ENCODE data around the gene ARHGAP6.

ARHGAP6 gene

DNA sequence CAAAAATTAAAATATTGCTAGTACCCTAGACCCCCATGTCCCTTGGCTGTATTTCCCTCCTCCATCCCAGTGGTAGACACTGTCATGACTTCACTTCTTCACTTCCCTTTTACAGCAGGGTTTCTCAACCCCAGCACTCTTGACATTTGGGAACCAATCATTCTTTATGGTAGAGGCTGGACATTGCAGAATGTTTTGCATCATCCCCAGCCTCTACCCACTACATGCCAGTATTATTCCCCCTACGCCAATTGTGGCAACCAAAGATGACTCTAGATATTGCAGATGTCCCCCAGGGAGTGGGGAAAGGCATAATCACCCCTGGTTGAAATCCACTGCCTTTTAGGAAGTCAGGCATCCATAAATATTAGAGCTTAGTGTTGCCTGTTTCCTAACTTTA, 233.9 kb downstream of the ARHGAP6 start:
- TF ChIP-seq POLR2A (IDR thresholded peaks at IDR 0.05; ENCODE audit: extremely low read depth, insufficient read length) (no peak), MYC (IDR thresholded peaks at IDR 0.05; ENCODE audit: low read depth, low read length) (no peak)
- TF ChIP-seq, protein P1, sequence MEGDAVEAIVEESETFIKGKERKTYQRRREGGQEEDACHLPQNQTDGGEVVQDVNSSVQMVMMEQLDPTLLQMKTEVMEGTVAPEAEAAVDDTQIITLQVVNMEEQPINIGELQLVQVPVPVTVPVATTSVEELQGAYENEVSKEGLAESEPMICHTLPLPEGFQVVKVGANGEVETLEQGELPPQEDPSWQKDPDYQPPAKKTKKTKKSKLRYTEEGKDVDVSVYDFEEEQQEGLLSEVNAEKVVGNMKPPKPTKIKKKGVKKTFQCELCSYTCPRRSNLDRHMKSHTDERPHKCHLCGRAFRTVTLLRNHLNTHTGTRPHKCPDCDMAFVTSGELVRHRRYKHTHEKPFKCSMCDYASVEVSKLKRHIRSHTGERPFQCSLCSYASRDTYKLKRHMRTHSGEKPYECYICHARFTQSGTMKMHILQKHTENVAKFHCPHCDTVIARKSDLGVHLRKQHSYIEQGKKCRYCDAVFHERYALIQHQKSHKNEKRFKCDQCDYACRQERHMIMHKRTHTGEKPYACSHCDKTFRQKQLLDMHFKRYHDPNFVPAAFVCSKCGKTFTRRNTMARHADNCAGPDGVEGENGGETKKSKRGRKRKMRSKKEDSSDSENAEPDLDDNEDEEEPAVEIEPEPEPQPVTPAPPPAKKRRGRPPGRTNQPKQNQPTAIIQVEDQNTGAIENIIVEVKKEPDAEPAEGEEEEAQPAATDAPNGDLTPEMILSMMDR (IDR thresholded peaks at IDR 0.05; ENCODE audit: low read depth, low read length) = no peak
- TF ChIP-seq, protein P2, sequence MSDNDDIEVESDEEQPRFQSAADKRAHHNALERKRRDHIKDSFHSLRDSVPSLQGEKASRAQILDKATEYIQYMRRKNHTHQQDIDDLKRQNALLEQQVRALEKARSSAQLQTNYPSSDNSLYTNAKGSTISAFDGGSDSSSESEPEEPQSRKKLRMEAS (IDR thresholded peaks at IDR 0.05; ENCODE audit: low read depth, low read length) = no peak
- H3K4me3 ChIP-seq (ENCODE audit: low read depth, low read length) = no peak overlapping the region
- peak; percentile 48 for DNase-seq (ENCODE audit: low read depth)

DNA sequence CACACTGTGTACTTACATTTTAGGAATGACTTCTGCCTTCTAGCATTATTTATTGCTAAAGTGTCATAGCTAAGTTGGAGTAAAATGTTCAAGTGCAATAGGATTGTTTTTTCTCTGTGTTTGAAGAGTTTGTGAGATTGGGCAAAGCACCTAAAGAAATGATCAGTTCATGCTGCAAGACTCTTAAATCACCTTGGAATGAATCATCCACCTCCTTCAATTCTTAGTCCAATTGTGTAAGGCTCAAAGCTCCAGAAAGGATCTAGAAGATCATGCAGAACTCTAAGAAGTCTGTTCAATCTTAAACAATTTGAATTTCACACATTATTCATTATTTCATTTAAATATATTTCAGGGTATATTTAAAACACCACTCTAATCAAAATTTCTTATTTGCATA, 235.4 kb downstream of the ARHGAP6 start:
- no peak for TF ChIP-seq POLR2A (IDR thresholded peaks at IDR 0.05; ENCODE audit: extremely low read depth, insufficient read length)
- TF ChIP-seq, protein P1 (IDR thresholded peaks at IDR 0.05; ENCODE audit: low read depth, low read length) = no peak
- no peak for TF ChIP-seq MYC (IDR thresholded peaks at IDR 0.05; ENCODE audit: low read depth, low read length)
- TF ChIP-seq, protein P2 (IDR thresholded peaks at IDR 0.05; ENCODE audit: low read depth, low read length) = no peak
- DNase-seq (ENCODE audit: low read depth) = no peak
- no peak overlapping the region for H3K4me3 ChIP-seq (ENCODE audit: low read depth, low read length)

DNA sequence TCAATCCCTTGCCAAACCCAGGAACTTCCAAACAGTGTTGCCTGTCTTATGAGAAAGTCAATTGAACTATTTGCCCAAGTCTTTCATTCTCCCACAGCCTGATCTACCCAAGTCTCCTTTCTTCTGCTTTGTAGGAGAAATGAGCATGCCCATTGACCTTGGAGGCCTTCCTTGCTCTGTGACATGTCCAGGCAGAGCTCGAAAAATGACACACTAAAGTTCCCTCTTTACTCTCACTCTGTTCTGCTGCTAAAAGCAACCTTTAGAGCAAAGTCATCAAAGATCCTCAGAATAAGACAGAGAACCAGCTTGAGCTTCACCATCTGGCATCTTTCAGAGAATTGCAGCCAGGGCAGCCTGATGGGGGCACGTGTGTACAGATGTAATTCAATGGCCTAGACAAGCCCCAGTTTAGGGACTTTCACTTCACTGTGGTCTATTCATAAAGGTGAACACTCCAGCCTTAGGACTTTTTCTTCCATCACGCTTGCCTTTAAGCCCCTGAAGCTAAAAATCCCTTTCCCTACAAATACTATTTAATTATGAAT, 236.1 kb downstream of the ARHGAP6 start:
- DNase-seq (ENCODE audit: low read depth) = no peak
- TF ChIP-seq, protein P2 (IDR thresholded peaks at IDR 0.05; ENCODE audit: low read depth, low read length) = no peak
- TF ChIP-seq MYC (IDR thresholded peaks at IDR 0.05; ENCODE audit: low read depth, low read length) (no peak), POLR2A (IDR thresholded peaks at IDR 0.05; ENCODE audit: extremely low read depth, insufficient read length) (no peak)
- TF ChIP-seq, protein P1 (IDR thresholded peaks at IDR 0.05; ENCODE audit: low read depth, low read length) = no peak

DNA sequence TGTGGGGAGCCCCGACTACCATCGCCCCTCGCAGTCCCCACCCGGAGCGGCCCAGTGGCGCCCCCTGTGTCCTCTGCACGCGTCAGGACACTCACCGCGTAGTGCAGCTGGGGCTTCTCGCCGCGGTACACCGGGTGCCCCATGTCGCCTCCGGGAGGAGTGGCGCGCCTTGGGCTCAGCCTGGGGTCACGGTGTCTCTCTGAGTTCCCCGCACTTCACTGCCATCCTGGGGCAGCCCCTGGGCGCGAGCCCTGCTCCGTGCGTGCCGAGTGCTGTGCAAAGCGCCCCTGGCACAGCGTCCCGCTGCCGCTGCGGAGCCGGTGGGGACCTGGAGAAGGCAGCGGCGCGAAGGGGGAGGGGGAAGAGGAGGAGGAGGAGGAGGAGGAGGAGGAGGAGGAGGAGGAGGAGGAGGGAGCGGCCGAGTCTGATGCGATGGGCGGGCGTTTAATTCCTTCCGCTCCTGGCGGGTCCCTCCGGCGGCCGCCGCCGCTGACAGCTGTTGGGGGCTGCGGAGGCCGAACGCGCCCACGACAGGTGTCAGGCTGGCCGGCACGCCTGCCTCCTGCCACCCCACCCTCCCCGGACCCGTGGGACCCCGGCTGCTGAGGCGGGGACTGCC, 238.2 kb downstream of the ARHGAP6 start:
- TF ChIP-seq, protein P2 (IDR thresholded peaks at IDR 0.05; ENCODE audit: low read depth, low read length) = no peak
- TF ChIP-seq, protein P1 (IDR thresholded peaks at IDR 0.05; ENCODE audit: low read depth, low read length) = no peak
- TF ChIP-seq POLR2A (IDR thresholded peaks at IDR 0.05; ENCODE audit: extremely low read depth, insufficient read length) (no peak), MYC (IDR thresholded peaks at IDR 0.05; ENCODE audit: low read depth, low read length) (no peak)
- DNase-seq (ENCODE audit: low read depth) = no peak
- no peak overlapping the region for H3K4me3 ChIP-seq (ENCODE audit: low read depth, low read length)

More for the DNA sequence above, 236.1 kb downstream of the ARHGAP6 start:
- no peak overlapping the region for H3K4me3 ChIP-seq (ENCODE audit: low read depth, low read length)

DNA sequence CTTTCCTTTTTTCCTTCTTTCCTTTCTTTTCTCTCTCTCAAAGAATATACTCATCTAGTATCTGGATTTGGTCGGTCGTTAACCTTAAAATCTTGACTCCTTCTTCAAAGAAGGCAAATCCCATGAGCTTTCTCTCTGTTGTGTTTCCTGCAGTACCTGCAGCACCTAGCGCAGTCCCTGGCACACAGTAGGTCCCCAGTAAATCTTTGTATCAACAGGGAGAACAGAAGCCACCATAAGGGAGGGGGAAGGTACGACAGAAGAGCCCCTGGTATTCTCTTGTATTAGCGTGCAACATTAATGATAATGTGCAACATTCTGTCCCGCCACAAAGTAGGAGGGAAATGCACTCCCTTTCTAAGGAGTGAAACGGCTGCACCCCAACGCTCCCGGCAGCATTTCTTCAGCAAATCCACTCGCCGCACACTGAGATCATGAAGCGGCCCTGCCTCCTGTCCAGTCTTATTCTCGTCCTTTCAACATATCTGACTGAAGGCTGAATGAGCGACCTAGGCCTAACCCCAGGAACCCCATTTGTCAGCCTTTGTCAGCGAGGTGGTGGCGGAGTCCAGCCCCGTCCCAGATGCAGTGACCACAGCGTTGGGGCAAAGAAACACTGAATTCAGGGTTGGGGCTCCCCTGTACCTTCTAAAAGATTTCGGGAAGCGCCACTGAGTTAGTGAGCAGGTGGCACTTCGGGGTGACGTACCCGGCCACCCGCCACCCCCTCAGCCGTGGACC, 238.8 kb downstream of the ARHGAP6 start:
- TF ChIP-seq, protein P1 (IDR thresholded peaks at IDR 0.05; ENCODE audit: low read depth, low read length) = no peak
- TF ChIP-seq POLR2A (IDR thresholded peaks at IDR 0.05; ENCODE audit: extremely low read depth, insufficient read length) (no peak), MYC (IDR thresholded peaks at IDR 0.05; ENCODE audit: low read depth, low read length) (no peak)
- TF ChIP-seq, protein P2 (IDR thresholded peaks at IDR 0.05; ENCODE audit: low read depth, low read length) = no peak
- no peak for DNase-seq (ENCODE audit: low read depth)
- no peak overlapping the region for H3K4me3 ChIP-seq (ENCODE audit: low read depth, low read length)
